HG03064 (cell line): ENCODE measurements around the gene ESYT3.
"Not testable (repeated sequence)": the region's sequence is repeated elsewhere in the genome, so short reads cannot be mapped to it uniquely, and the experiment has no call there.

Source experiments
- ATAC-seq: cut with Tn5 transposase; IDR thresholded peaks from one replicate; pipeline ENCODE4 v1.9.1; 2021; ENCODE audit warnings: low read depth; ENCODE audit not compliant: unreplicated experiment

The ESYT3 gene

DNA sequence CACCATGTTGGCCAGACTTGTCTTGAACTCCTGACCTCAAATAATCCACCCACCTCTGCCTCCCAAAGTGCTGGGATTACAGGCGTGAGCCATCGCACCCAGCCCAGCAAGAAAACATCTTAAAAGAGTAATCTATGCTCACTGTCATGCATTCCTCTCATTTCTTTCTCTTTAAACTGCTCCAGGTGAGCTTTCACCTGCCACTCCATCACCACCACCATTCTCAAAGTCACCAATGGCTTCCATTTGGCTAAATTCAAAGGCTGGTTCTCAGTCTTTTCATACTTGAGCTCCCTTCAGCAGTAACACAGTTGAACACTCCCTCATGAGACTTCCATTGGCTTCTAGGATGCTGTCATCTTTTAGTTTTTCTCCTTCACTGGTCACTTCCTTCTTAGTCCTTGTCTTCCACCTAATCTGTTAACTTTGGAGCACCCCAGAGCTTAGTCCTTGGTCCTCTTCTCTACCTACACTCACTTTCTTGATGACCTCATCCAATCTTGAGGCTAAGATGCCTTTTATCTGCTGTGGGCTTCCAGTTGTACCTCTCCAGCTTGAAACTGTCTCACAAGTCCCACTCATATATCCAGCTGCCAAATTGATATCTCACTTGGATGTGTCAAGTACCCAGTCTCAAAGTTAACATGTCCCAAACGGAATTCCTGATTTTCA is 27.0 kb upstream of the ESYT3 start:
- ATAC-seq = no peak

DNA sequence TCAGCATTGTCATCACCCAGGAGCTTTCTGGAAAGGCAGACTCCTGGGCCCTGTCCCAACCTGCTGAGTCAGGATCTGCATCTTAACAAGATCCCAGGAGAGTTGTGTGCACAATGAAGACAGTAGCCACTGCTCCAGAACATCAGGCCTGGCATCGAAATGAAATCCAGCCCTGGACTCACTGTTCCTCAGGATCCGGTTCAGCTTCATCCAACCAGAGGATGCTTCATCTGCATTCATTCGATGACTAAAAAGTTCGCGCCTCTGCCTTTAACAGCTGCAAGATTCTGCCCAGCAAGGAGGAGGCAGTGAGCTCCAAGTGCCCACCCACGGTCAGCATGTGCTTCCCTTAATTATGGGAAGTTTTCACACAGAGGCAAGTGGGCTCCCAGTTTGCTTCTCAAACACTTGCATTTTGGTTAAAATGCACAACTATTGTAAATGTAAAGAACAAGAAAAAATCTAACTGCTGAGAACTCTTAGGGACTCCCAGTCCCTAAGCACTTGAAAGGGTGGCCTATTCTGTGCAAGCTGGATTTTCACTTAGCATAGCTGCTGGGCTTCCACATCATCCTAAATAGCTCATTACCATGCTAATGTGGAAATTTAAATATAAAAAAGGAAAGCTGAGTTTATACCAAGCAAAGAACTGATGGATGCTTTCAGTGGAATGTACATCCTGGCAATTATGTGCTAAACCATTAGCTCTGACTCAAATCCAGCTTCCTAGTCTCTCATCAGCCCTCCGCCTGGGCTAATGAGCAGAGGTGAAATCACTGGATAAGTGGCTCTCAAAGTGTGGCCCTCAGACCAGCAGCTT is 25.5 kb upstream of the ESYT3 start:
- no peak for ATAC-seq

DNA sequence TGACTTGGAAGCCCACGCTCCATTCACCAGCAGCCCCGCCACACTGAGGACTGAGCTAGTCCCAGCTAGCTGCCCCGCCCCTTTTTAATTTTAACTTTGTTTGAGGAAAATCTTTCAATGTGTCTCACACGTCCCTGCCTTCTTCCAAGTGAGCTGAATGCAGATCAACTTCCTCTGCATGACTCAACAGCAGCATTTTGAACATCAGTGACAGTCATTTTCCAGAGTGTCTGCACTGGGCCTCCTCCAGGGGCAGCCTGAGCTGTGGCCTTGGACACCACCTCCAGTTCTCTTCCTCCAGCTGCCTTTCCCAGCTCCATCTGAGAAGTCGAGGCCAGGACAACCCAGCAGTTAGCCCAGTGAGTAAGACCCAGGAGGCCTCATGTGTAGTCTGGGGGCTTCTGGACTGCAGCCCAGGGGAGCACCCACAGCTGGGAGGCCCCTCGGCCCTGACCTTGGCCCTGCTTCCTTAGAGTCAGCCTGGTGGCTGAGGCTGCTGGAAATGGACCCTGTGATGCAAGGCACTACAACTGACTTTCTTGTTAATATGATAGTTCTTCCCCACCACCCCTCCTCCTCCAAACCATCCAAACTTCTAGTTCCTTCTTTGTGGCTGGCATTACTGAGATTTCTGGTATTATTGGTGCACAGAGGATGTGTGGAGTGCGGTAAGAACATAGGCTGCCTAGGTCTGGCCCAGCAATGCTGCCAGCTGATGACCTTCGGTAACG is 21.4 kb upstream of the ESYT3 start:
- ATAC-seq = no peak

DNA sequence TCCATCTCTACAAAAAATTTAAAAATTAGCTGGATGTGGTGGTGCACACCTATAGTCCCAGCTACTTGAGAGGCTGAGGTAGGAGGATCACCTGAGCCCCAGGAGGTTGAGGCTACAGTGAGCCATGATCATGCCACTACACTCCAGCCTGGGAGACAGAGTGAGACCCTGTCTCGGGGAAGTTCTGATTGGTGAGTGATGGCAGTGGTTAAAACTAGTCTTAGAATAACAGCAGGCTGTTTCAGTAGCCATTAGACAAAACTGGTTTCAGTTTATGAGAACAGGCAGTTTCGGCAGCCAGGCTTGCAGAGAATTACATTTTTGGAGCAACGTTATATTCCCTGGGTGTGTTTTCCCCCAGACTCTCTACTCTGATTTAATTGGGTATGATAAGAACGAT is 18.2 kb upstream of the ESYT3 start:
- not testable (repeated sequence) for ATAC-seq

DNA sequence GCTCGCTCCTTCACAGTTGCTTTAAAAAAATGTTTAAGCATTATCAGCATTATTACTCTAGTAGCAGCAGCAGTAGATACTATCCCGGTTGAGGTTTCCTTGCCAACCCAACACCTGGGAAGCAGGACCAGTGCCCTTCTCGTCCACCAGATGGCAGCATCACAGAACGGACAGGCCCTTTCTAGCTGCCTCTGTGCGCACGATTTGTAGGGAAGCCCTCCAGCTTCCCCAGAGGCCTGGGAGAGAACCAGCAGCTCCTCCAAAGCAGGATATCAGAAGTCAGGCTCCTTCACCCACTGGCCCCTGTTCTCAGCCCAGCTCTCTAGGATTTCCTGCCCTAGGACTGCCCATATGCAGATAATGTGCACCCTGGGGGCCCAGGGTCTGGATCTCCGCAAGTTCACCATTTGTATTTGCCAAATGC is 16.8 kb upstream of the ESYT3 start:
- ATAC-seq = no peak

DNA sequence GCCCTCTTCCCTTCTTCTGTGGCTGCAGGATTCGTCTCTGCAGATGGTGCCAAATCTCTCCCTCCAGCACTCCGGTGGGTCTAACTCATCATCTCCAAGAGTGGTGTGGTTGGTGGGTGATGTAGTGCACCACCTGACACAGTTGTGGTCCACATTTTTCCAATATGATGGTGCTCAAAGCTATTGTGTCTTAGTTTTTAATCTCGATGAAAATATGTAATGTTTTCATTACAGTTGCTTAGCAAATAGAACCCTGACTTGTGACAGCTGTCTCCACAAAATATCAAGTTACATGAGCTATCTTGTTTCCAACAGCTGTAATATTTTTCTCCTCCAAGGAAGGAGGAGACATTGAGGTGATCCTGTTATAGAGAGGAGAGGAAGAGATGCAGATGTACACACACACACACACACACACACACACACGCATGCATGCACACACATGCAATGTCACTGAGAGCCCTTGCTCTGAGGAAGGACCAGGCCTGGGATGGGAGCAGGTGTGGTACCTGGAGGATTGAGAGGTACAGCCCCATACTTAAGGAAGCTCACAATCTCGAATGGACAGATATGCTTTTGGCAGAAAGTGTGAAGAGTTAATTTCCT is 15.7 kb upstream of the ESYT3 start:
- no peak for ATAC-seq

DNA sequence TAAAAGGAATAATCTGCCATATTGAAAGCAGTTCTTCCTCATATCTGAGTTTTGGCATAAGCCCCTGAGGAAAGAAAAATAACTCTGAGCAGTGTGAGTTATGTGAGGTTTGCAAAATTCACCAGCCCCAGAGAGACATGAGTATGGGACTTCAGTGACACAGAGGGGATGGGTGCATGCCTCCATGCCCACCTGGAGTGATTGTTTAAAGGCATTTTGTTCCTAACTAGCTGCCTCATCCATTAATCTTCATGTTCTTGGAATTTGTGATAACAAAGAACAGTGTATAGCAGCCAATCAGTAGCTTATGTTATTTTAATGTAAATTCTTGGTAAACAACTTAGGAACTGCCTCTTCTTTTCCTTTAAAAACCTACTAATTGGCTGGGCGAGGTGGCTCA is 11.1 kb upstream of the ESYT3 start:
- no peak for ATAC-seq

DNA sequence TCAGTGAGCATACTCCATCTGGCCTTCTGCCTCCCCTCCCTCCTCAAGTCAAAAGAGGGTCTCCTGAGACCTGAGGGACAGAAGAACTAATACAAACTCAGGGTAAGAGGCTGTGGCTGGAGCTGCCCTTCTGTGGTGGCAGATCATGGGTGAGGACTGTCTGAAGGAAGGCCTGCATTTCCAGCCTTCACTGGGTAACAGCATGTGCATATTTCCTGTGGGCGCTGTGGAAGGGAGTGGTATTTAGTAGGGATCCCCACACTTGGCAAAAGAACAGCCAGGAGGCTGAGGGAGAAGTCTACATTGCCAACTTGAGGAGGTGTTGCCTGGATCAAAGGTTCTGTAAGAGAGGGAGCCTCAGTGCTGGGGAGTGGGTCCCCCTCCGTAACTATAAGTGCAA is 10.1 kb upstream of the ESYT3 start:
- ATAC-seq = no peak

DNA sequence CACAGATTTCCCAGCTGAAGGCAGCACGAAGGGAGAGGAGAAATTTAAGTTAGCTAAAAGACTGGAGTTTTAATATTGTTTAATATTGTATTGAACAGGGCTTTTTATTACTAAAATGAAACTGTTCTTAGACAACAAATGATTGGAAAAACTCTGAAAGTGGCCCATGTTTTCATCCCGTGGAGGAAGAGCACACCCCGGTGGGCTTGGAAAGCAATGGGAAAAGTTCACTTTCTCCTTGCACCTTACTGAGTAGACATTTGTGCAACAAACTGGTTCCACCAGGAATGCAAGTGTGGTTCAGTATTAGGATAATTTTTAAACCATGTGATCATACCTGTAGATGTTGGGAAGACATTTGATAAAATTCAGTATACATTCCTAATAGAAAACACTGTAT is 8.2 kb upstream of the ESYT3 start:
- no peak for ATAC-seq

DNA sequence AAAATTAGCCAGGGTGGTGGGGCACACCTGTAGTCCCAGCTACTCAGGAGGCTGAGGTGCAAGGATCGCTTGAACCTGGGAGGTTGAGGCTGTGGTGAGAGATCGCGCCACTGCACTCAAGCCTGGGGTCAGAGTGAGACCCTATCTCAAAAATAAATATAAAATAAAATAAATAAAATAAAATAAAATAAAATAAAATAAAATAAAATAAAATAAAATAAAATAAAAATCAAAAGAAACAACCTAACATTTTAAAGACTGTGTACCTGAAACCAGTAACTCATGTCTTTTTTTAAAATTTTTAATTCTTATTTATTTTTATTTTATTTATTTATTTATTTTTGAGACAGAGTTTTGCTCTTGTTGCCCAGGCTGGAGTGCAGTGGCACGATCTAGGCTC is 7.7 kb upstream of the ESYT3 start:
- not testable (repeated sequence) for ATAC-seq

DNA sequence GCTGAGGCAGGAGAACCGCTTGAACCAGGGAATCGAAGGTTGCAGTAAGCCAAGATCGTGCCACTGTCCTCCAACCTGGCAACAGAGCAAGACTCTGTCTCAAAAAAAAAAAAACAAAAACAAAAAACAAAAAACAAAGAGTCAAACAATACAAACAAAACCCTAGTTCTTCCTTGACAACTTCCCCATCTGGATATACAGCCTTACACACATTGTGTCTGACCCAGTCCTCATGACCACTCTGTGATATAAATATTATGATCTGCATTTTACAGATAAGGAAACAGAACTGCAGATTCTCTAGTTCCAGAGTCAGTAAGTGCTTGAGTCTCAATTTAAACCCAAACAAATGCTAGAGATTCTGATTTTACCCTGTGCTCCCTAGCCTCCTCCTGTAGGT is 4.8 kb upstream of the ESYT3 start:
- ATAC-seq = no peak

DNA sequence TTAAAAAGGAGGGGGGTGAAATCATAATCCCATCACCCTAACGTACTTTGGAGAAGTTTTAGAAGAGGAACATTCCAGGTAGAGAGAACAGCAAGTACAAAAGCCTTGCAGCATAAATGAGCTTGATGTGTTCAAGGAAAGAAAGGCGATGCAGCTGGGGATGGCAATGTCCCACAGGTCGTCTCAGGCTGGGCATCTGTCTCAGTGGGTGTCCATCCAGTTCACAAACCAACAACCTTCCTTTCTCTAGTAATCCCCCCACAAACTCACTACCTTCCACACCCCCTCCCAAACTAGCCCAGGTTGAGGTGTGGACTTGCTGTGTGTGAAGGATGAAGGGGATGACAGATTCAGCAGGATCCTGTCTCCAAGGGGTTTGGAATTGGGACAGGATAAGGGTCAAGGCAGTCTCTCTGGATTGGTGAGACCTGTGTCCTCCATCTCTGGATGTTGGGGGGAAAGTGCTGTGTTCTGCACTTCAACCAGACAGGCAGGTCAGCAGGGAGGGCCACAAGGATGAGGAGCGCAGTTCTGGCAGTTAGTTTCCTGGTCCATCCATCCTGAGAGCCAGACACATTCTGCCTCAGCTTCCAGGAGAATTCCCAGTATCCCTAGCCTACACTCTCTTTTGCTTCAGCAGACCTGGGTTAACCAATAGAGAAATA is 1.7 kb upstream of the ESYT3 start:
- no peak for ATAC-seq

DNA sequence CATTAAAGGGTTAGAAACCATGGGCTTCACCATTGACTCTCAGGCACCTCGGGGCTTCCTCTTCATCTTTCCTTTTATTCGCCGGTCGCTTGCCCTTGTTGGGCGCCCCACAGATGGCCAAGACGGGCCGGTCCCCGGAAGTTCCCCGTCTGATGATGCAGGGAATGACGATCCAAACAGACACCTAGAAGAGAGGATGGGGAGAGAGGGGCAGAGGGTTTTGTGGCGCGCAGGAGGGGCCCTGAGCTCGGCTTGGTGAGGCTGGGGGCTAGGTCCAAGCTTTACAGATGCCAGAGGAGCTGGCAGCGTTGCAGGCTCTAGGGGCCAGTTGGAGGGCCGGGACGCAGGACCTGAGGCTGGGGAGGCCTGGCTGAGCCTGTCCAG is 532 bp upstream of the ESYT3 start:
- no peak for ATAC-seq

DNA sequence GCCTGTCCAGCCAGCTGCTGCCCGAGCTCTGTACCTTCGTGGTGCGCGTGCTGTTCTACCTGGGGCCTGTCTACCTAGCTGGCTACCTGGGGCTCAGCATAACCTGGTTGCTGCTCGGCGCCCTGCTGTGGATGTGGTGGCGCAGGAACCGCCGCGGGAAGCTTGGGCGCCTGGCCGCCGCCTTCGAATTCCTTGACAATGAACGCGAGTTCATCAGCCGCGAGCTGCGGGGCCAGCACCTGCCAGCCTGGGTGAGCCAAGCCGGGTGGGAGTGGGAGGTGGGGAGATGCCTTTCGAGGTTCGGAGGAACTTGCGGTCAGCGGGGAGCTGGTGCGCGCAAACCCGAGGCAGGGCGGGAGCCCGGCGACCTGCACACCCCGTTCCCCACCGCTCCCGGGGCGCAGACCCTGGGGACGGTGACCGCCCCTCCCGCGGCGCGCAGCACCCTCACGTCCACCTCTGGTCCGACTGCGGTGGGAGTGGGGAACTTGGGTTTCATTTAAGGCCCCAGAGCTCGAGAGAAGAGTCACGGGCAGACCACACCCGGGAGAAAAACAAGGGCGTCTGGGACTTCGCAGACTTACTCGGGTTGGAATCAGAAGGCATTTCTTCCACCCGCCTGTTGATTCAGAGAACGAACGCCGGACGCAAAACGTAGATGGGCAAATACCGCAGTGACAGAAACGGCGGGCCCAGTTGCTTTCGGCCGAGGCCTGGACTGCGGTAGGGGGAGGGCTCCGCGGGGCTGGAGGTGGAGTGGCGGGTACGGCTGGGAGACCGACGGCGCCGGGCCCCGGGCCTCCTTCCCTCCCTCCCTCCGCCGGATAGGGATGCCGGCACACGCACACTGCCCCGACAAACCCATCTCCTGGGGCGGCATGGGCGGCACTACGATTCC is 708 bp downstream of the ESYT3 start:
- ATAC-seq = no peak

DNA sequence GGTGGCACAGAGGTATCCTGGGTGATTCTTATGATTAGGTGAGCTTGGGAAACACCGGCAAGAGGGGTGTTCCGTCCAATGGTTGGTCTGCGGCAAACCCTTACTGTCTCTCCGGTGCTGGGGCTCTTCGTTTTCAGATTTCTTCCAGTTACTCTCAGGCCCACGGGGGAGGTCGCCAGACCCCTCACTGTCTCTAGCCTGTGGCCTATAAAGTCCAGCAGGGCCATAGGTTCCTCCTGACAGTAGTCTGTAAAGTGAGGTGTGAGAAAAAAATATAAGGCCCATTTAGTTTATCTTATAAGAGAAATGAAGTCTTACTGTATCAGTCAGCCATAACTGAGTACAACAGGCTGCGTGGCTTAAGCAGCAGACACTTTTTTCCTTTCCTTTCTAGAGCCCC is 1.4 kb downstream of the ESYT3 start:
- ATAC-seq = no peak

DNA sequence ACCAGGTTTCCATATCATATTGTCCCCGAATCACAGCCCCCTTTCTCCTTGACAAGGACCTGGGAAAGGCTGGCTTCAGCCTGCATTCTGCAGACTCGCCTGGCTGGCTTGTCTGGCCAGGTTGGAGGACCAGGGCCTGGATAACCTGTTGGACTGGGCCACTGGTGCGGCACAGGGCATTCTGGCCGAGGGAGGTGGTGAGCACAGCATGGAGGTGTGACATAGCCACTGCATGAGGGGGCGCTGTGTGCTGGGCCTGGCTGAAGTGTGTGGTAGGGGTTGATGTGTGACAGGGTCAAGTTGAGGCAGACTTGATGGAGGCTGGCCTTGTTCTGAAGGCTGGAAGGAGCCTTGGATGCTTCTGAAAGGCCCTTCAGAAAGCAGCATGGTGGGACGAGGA is 2.9 kb downstream of the ESYT3 start:
- ATAC-seq = no peak

DNA sequence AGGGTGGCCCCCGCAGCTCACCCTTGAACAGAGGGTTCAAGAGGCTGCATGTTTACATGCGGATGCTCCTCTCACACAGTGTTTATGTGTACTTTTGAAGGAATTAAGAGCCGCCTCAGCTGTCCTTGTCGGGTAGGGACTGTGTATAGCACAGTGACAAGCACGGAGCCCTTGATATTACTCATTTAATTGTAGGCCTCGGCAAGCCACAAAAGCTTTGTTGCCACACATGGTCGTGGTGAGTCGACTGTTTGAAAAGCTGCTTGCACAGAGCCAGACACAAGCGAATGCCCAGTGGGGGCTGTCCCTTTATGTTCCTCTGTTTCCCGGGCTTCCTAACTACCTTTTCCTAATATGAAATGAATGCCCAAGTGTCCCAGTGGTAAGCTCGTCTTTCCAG is 4.5 kb downstream of the ESYT3 start:
- no peak for ATAC-seq

DNA sequence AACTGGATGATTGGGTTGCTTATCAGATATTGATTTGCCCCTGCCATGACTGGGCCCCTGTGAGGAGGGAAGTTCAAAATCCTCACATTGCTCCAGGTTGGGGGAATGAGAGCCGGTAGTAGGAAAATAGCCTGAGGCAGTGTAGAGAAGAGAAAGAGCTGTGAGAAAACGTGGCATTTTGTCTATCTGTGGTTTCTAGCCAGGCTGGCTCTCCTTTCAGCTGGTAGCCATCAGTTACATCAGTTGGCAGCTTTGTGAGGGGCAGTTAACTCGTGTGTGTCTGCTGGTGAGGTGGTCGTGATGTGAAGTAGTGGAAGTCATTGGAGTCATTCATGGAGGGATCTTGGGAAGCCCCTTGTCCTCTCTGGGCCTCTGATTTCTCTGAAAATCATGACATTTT is 5.2 kb downstream of the ESYT3 start:
- no peak for ATAC-seq

DNA sequence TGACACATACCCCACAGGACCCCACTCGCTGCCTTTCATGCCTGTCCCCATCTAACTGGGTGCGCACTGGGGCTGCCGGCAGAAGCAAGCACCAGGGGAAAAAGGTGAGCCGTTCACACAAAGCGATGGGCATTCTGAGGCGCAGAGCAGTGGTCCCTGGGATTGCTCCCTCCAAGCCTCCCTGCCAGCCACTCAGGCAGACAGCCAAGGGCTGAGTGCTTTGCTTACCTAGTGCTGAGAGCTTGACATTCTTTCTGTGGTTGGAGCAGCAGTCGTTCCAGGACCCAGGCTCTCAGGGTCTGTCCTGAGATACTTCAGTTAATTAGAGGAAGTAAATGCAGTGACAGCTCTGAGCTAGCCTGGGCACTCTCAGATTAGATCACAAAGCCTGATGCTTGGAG is 5.7 kb downstream of the ESYT3 start:
- ATAC-seq = no peak

DNA sequence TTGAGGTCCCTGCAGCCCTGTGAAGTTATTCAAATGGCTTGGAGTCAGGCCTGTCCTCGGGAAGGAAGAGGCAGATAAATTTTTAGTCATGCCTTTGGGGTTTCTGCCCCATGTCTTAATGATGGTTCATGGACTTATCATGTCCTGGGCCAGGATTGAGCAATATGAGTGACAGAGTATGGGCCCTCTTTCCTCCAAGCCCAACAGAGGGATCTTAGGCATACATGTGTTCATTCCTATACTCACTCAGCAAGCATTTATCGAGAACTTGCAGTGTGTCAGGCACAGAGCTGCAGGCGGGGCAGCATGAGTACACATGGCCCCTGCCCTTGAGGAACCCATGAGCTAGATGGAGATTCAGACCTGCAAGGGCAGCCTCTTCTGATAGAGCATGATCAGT is 6.2 kb downstream of the ESYT3 start:
- no peak for ATAC-seq
